HS-27A (cell line): Measurements from ENCODE around the gene TEKT3.

Source experiments
- DNase-seq: peaks from one replicate; pipeline ENCODE4 v3.0.0-alpha.2; 2012; ENCODE audit warnings: low read depth, missing footprints

The TEKT3 gene

GRCh38 chr17:15291674-15292361, 49.6 kb downstream of the TEKT3 start:
- DNase-seq: no peak

GRCh38 chr17:15290605-15291004, 50.8 kb downstream of the TEKT3 start:
- peak; percentile 85 for DNase-seq

- no peak for DNase-seq
These were observed 51.9 kb downstream of the TEKT3 start for GRCh38 chr17:15289285-15290183.

GRCh38 chr17:15288859-15289258, 52.5 kb downstream of the TEKT3 start:
- DNase-seq: no peak

- DNase-seq: no peak
These were observed 53.7 kb downstream of the TEKT3 start for GRCh38 chr17:15287538-15288267.

- DNase-seq: no peak
These were observed 55.9 kb downstream of the TEKT3 start for GRCh38 chr17:15285466-15285865.

- DNase-seq: no peak
These were observed 56.9 kb downstream of the TEKT3 start for GRCh38 chr17:15284537-15284936.

GRCh38 chr17:15284107-15284506, 57.3 kb downstream of the TEKT3 start:
- no peak for DNase-seq

GRCh38 chr17:15281909-15282308, 59.5 kb downstream of the TEKT3 start:
- no peak for DNase-seq

- peak; percentile 91 for DNase-seq
These were observed 62.4 kb downstream of the TEKT3 start for GRCh38 chr17:15278924-15279477.

- DNase-seq: no peak
These were observed 63.0 kb downstream of the TEKT3 start for GRCh38 chr17:15278380-15278779.

GRCh38 chr17:15274017-15274416, 67.4 kb downstream of the TEKT3 start:
- no peak for DNase-seq

GRCh38 chr17:15273141-15273793, 68.1 kb downstream of the TEKT3 start:
- peak; percentile 95 for DNase-seq

GRCh38 chr17:15271741-15272140, 69.7 kb downstream of the TEKT3 start:
- DNase-seq: no peak

GRCh38 chr17:15270628-15271381, 70.6 kb downstream of the TEKT3 start:
- DNase-seq: no peak

GRCh38 chr17:15269780-15270089, 71.7 kb downstream of the TEKT3 start:
- no peak for DNase-seq

- no peak for DNase-seq
These were observed 72.2 kb downstream of the TEKT3 start for GRCh38 chr17:15269087-15269779.

- no peak for DNase-seq
These were observed 72.9 kb downstream of the TEKT3 start for GRCh38 chr17:15268461-15268860.

- DNase-seq: no peak
These were observed 73.4 kb downstream of the TEKT3 start for GRCh38 chr17:15267996-15268395.

GRCh38 chr17:15266325-15267125, 74.9 kb downstream of the TEKT3 start:
- no peak for DNase-seq
